BJ (cell line): ENCODE results near the gene SH2D3A. TPM values are rescaled to one million over a fixed set of nuclear protein-coding genes. Genes with fewer than 3 reads are reported as not detected.
"Not testable (repeated sequence)": the region's sequence is repeated elsewhere in the genome, so short reads cannot be mapped to it uniquely, and the experiment has no call there.

ENCODE experiments used
- CTCF ChIA-PET: fragments of 350-600 bp; formaldehyde crosslinking; extraction: SDS; loops from one replicate; lab custom pipeline; 2021; ENCODE audit warnings: antibody characterized with exemption, inconsistent platforms; lab: Yijun Ruan, JAX
- POLR2A ChIA-PET: fragments of 300-600 bp; sonication (Branson Sonifier 250); formaldehyde crosslinking; extraction: SDS; loops from one replicate; lab custom pipeline; 2021; ENCODE audit warnings: antibody characterized with exemption; lab: Charles Lee
- DNase-seq: peaks from one replicate; pipeline ENCODE4 v3.0.0-alpha.2; 2011; ENCODE audit warnings: low read depth
- H3K27me3 ChIP-seq: 2 replicates; pipeline ENCODE4 v1.6.0; 2011; ENCODE audit warnings: low read length; ENCODE audit not compliant: control insufficient read depth, insufficient read depth
- H3K36me3 ChIP-seq: 2 replicates; pipeline ENCODE4 v1.5.1; 2011; ENCODE audit warnings: low read length; ENCODE audit not compliant: control insufficient read depth, insufficient read depth
- H3K4me3 ChIP-seq: 2 replicates; pipeline ENCODE4 v1.5.1; 2011; ENCODE audit warnings: low read depth, mild to moderate bottlenecking, control low read depth, low read length
- CTCF ChIP-seq: IDR thresholded peaks from 2 replicates; pipeline ENCODE4 v1.5.1; 2011; ENCODE audit warnings: low read depth, mild to moderate bottlenecking, control low read depth, inconsistent platforms, low read length, moderate library complexity; ENCODE audit not compliant: insufficient read depth
- polyA plus RNA-seq: library from polyadenylated mRNA; depleted of rRNA; stranded (reverse); fragments of >200 nt; gene quantifications from 2 replicates; pipeline ENCODE4 v1.2.3, GENCODE V29; 2011

Gene SH2D3A
- polyA plus RNA-seq, 1 experiment = 0.07 TPM

- CTCF ChIA-PET = no interaction called here
- H3K4me3 ChIP-seq = no peak overlapping the region
- POLR2A ChIA-PET = no interaction called here
Measured at GRCh38 chr19:6767081-6767356, 216 bp downstream of the SH2D3A start.

GRCh38 chr19:6766357-6767080 is 716 bp downstream of the SH2D3A start:
- CTCF ChIA-PET = no interaction called here
- Histone ChIP-seq H3K27me3 (peaks cover 6% of the 10 kb centered on the region), H3K36me3 (no peaks in the 10 kb centered on the region), H3K4me3 (no peak overlapping the region)
- POLR2A ChIA-PET = no interaction called here
- no peak for TF ChIP-seq CTCF
- DNase-seq = no peak

More at GRCh38 chr19:6767081-6767356, 216 bp downstream of the SH2D3A start:
- DNase-seq = no peak
- TF ChIP-seq CTCF = no peak
- H3K36me3 ChIP-seq = no peaks in the 10 kb centered on the region
- H3K27me3 ChIP-seq = peaks cover 6% of the 10 kb centered on the region

- Histone ChIP-seq H3K4me3 (no peak overlapping the region), H3K36me3 (no peaks in the 10 kb centered on the region), H3K27me3 (peaks cover 6% of the 10 kb centered on the region)
- ChIA-PET CTCF (no interaction called here), POLR2A (no interaction called here)
- TF ChIP-seq CTCF = no peak
- DNase-seq = no peak
Measured at GRCh38 chr19:6765738-6766356, 1.4 kb downstream of the SH2D3A start.

DNA sequence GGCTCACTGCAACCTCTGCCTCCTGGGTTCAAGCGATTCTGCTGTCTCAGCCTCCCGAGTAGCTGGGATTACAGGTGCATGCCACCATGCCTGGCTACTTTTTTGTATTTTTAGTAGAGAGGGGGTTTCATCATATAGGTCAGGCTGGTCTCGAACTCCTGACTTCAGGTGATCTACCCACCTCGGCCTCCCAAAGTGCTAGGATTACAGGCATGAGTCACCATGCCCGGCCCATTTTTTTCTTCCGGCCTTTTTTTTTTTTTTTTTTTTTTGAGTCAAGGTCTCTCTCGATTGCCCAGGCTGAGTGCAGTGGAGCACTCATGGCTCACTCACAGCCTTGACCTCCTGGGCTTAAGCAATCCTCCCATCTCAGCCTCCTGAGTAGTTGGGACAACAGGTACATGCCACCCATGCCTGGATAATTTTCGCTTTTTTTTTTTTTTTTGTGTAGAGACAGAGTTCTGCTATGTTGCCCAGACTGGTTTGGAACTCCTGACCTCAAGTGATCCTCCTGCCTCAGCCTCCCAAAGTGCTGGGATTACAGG is 4.9 kb downstream of the SH2D3A start:
- POLR2A ChIA-PET, H3K27me3 ChIP-seq, H3K36me3 ChIP-seq, H3K4me3 ChIP-seq, DNase-seq: not testable (repeated sequence)
- CTCF ChIA-PET = interaction anchor here (0.6 to 2.1 kb wide), 3 partner anchors 14 to 43 kb away, joined by 3 to 5 read pairs (median 4); no protein-coding TSS in a partner anchor

GRCh38 chr19:6761053-6761676 is 6.1 kb downstream of the SH2D3A start:
- DNase-seq = no peak
- CTCF ChIA-PET = interaction anchor here (2.1 kb wide), 1 partner anchor 13 kb away, joined by 5 read pairs; no protein-coding TSS in a partner anchor
- no peaks in the 10 kb centered on the region for H3K36me3 ChIP-seq
- H3K27me3 ChIP-seq = peaks cover 1% of the 10 kb centered on the region; the same call in 1 of the 2 replicates
- no peak for TF ChIP-seq CTCF
- no peak overlapping the region for H3K4me3 ChIP-seq
- POLR2A ChIA-PET = no interaction called here
